T1000 (cell line): ENCODE results near the gene FBXL7.
"Not testable (repeated sequence)": the region's sequence is repeated elsewhere in the genome, so short reads cannot be mapped to it uniquely, and the experiment has no call there.

ENCODE experiments used
- DNase-seq: peaks from one replicate; lab custom pipeline; 2025; ENCODE audit warnings: mixed read lengths; lab: John Stamatoyannopoulos, UW

FBXL7 gene

GRCh38 chr5:15808577-15808976 lies 308.6 kb downstream of the FBXL7 start:
- DNase-seq = no peak

DNA sequence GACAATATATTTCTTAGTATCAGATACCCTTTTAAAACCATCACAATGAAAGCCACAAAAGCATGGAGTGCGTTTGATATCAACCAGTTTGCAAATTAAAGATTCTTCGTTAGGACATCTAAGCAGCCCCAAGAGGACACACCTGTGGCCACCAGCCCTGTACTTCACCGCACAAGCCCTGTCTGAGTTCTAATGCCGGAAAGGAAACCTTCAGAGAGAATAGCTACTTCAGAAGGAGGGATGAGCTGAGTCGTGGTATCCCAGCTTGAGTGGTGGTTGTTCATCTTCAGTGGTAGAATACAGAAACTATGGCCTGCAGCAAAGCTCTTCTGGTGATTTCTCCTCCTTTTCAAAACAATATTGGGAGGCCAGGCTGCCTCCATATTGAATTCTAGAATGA lies 319.6 kb downstream of the FBXL7 start:
- no peak for DNase-seq

- DNase-seq = no peak
These were observed 321.5 kb downstream of the FBXL7 start for GRCh38 chr5:15821506-15821905.

- DNase-seq = no peak
These were observed 323.4 kb downstream of the FBXL7 start for GRCh38 chr5:15823398-15823797.

GRCh38 chr5:15827741-15828140 lies 327.8 kb downstream of the FBXL7 start:
- DNase-seq = no peak

GRCh38 chr5:15831408-15831807 lies 331.4 kb downstream of the FBXL7 start:
- no peak for DNase-seq

- DNase-seq = no peak
These were observed 333.4 kb downstream of the FBXL7 start for GRCh38 chr5:15833365-15833764.

- no peak for DNase-seq
These were observed 334.7 kb downstream of the FBXL7 start for GRCh38 chr5:15834596-15835245.

DNA sequence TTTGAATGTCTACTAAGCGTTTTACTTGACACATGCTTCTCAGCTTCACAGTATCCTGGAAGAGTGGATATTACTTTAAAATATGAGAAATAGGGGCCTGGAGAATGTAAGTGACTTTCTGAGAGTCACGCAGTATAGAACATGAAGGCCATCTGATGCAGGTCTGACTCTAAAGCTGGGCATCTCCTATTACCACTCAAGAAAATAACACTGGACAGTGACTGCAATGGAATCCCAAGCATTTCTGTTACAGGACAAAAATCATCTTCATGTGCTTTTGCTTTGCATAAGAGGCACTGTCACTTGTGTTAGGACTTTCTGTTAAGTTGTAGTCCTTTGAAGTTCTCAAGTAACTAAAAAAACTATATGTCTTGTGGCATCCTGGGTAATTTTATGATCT lies 335.5 kb downstream of the FBXL7 start:
- no peak for DNase-seq

DNA sequence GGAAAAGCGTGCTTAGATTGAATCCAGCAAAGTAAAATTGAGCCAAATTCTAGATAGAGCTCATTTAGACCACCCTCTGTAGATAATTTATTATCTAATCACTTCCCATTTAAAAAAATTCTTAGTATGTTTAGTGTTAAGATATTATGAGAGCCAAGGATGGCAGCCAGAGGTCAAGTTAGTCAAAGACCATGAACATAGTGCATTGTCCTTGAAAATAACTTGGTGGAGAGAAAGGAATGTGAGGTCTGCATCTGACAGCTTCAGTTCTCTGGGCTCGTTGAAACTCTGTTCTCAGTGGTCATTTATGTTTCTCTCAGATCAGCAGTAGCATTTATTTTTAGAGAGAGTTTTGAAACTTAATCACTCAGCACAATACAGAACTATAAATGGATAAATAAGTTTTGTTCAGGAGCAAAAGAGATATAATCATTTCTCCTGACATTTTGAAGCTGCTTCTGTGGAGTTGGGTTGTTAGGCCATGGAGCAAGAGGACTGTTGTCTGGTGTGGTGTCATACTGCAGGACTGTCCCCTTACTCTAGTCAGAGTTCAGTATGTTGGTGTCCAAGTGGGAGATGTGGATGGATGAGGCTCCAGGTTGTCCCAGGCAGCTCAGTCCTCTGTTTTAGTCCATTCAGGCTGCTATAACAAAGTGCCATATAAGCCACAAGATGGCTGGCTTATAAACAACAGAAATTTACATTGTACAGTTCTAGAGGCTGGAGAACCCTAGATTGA lies 337.7 kb downstream of the FBXL7 start:
- DNase-seq = no peak

DNA sequence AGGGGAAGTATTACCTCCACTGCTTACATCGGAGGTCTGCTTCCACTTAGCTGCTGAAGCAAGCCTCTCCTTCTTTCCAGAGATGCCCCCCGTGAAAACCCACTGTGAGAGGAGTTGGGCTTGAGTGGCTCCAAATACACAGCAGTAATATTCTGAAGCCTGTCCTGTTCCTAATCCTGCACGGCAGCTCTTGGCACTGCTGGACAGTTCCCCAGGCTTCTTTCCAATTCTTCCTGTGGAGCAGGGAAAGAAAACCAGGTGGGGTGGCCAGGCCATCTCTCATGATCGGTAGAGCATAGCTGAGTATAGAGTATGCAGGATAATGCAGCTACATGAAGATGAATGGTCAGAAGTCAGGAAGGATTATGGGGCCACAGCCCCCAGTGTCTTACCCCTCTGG lies 344.3 kb downstream of the FBXL7 start:
- DNase-seq = no peak

- no peak for DNase-seq
These were observed 344.9 kb downstream of the FBXL7 start for GRCh38 chr5:15844871-15845270.

DNA sequence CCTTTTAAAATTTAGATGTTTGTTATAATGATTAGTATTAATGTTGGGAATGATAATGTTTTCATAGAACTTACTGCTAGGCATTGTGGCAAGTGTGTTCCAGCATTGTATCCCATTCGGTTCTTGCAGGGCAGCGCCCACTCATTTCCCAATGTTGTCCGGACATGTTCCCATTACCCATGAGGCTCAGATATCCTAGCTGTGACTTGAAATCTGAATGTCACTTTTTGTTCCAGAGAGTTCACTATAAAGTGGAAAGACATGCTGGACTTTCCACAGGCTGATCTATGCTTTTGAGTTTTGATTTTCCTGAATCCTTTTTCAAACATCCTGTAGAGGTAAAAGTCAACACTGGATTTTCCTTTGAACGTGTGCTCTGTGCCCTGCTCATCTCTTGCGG lies 350.6 kb downstream of the FBXL7 start:
- DNase-seq = no peak

- DNase-seq = no peak
These were observed 351.0 kb downstream of the FBXL7 start for GRCh38 chr5:15850939-15851341.

DNA sequence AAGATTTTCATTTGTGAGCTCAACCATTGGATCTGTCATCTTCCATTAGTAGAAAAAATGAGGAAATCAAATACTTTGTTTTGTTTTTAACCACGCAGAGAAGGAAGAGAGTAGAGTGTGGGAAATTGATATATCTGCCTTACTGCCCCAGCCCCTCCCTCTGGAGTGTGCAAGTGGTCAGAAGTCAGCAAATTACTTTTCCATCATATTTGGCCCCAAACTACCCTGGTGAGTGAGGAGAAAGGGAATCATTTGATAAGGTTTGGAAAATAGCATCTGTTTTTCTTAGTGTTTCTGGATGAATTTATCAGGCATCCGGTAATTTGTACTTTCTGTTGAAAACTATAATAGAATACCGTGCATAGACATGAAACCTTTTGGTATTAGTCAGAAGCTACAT lies 352.2 kb downstream of the FBXL7 start:
- DNase-seq = no peak

DNA sequence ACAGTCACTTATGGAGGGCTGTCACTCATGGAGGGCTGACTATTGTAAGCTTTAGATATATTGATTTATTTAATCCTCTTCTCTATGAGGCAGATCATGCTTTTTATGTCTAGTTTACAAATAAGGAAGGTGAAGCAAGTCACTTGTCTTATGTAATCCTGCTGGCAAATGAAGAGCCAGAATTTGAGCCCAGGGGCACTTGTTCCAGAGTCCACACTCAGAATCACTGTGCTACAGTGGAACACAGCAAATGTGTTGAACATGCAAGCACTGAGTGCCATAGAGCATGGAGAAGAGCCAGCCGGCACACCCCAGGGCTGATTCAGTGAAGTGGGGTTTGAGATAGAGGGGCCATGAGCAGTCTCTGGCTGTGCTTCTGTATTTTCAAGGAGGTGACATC lies 353.0 kb downstream of the FBXL7 start:
- DNase-seq = no peak

DNA sequence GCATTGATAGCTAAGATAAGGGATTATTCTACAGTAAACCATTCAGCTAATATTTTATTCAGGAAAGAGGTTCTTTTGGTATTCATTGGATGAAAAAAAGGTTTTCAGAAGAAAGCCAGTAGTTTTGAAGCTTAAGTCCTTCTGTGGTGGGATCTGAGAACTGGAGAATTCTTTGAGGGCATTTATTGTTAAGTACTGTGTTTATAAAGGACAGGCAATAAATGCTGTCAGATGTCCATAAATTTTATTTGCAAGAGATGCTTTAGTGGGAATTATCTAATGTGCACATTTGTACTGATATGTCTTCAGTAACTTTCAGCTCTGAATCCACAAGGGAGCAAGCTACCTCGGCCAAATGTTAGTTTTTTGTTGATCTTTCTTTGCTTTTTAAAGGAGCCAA lies 358.3 kb downstream of the FBXL7 start:
- DNase-seq = no peak

DNA sequence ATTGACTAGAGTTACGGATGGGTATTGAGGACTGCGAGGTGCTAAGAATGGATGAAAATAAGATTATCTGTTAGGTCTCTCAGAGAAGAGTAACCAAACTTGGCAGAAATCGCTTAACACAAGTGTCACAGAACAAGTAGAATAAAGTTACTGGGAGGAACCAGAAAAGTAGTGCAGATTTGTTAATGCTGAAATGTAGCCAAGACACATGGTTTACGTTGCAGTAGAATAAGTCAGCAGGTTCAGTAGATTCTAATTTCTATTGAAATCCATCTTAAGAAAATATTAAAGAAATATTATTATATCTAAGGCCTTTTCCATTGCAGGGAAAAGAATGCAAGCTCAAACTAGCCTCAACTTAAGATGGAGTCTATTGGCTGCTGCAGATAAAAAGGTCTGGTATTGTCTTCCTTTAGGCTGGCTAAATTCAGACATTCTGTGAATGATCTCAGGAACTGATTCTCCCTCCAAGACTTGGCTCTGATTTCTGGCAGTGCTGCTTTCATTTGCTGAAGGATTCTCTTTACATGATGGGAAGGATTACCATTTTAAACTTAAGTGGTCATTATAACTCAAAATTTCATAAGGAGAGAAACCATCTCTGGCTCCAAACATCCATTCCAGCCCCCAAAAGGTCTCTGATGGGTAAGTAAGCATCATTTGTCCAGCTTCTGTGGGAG lies 364.7 kb downstream of the FBXL7 start:
- no peak for DNase-seq

DNA sequence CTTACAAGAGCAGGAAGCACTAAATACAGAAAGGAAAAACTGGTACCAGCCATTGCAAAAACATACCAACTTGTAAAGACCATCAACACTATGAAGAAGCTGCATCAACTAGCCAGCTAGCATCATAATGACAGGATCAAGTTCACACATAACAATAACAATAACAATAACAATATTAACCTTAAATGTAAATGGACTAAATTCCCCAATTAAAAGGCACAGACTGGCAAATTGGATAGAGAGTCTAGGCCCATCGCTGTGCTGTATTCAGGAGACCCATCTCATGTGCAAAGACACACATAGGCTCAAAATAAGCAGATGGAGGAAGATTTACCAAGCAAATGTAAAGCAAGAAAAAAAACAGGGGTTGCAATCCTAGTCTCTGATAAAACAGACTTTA lies 372.3 kb downstream of the FBXL7 start:
- DNase-seq = not testable (repeated sequence)

DNA sequence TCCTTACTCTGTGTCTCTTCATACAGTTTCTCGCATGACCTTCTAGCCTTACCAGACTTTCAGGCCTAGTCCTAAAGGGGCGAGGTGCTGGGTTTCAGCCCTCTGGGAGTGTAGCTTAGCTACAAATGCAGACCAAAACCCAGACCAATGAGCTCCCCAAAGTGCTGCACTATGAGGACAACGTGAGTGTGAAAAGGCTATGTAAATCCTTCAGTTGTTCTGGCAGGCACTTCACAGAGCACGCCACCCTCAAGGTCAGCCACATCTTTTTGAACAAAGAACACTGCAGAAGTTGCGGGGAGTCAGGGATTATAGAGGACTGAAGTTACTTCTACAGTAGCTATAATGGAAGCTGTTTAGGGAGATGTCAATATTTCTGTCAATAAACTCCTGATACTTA lies 377.9 kb downstream of the FBXL7 start:
- DNase-seq = no peak

GRCh38 chr5:15880201-15880600 lies 380.2 kb downstream of the FBXL7 start:
- no peak for DNase-seq

GRCh38 chr5:15885156-15885555 lies 385.2 kb downstream of the FBXL7 start:
- no peak for DNase-seq

DNA sequence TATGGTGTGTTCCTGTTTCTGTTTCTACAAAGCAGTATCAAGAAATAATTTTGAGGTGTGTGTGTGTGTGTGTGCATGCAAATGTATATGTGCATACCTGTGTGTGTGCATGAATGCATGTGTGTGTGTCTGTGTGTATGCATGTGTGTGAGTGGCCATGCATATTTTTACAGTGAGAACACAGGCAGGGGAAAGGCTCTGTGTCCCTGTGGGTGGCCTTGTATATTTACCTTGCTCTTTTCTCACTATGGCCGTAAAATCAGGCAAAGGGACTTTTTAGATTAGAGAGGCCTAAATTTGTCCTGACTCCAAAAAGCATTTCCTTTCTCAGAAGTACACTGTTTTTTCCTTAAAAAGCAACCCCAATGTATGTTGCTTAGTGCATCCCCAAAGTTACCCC lies 386.2 kb downstream of the FBXL7 start:
- no peak for DNase-seq
